Fibroblast of mammary gland (primary cell): ENCODE measurements around the gene GAS6.

Experiments
- DNase-seq: peaks from one replicate; pipeline ENCODE4 v3.0.0-alpha.2; 2010; ENCODE audit warnings: low read depth
- H3K4me3 ChIP-seq: 2 replicates; pipeline ENCODE4 v1.5.1; 2011; ENCODE audit warnings: low read depth, mild to moderate bottlenecking, low read length, moderate library complexity; ENCODE audit not compliant: control insufficient read depth
- CTCF ChIP-seq: conservative IDR thresholded peaks from 2 replicates; pipeline ENCODE4 v1.5.1; 2011; ENCODE audit warnings: low read depth, low read length, inconsistent platforms; ENCODE audit not compliant: control insufficient read depth, insufficient read depth

The GAS6 gene

GRCh38 chr13:113888701-113889330, 24.9 kb upstream of the GAS6 start:
- no peak for TF ChIP-seq CTCF
- no peak overlapping the region for H3K4me3 ChIP-seq
- no peak for DNase-seq

DNA sequence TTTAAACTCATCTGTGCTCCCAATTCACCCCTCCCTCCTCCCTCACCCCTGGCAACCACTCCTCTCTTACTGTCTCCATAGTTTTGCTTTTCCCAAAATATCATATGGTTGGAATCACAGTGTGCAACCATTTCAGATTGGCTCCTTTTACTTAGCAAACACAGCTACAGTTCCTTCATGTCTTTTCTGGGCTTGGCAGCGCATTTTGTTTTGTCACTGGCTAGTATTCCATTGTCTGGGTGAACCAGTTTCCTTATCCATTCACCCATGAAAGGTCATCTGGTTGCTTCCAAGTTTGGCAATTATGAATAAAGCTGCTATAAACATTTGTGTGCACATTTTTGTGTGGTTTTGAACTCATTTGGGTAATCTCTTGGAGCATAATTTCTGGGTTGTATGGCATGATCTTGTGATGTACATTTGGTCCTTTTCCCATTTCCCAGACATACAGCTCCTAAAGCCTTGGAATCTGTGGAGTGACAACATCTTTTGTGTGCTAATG, 23.9 kb upstream of the GAS6 start:
- no peak for TF ChIP-seq CTCF
- no peak overlapping the region for H3K4me3 ChIP-seq
- DNase-seq, result no peak

DNA sequence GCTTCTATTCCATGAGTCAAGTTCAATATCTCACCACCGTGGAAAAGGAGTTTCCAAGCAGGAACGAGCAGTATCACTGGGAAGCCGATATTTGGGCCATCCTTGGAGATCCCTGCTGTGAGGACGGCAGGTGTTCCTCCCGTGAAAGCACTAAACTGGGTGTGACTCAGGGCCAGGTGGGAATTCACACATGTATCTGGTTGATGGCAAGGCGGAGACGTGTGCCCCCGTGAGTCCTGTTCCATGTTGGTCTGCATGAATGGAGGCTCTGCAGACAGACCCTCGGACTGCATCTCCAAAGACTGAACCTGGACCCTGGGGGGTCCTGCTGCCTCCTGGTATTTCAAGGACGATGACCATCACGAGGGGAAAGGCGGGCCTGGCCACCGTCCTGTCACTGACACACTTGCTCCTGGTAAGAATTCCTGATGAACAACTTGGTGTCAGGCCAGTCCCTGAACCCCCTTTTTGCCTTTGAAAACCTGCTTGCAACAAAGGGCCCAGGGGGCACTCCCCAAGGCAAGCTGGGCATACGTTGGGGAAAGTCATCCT, 22.8 kb upstream of the GAS6 start:
- TF ChIP-seq CTCF, result no peak
- no peak overlapping the region for H3K4me3 ChIP-seq
- no peak for DNase-seq

- no peak for DNase-seq
- TF ChIP-seq CTCF, result no peak
- H3K4me3 ChIP-seq, result no peak overlapping the region
Observed at GRCh38 chr13:113884821-113885220, 20.9 kb upstream of the GAS6 start.

DNA sequence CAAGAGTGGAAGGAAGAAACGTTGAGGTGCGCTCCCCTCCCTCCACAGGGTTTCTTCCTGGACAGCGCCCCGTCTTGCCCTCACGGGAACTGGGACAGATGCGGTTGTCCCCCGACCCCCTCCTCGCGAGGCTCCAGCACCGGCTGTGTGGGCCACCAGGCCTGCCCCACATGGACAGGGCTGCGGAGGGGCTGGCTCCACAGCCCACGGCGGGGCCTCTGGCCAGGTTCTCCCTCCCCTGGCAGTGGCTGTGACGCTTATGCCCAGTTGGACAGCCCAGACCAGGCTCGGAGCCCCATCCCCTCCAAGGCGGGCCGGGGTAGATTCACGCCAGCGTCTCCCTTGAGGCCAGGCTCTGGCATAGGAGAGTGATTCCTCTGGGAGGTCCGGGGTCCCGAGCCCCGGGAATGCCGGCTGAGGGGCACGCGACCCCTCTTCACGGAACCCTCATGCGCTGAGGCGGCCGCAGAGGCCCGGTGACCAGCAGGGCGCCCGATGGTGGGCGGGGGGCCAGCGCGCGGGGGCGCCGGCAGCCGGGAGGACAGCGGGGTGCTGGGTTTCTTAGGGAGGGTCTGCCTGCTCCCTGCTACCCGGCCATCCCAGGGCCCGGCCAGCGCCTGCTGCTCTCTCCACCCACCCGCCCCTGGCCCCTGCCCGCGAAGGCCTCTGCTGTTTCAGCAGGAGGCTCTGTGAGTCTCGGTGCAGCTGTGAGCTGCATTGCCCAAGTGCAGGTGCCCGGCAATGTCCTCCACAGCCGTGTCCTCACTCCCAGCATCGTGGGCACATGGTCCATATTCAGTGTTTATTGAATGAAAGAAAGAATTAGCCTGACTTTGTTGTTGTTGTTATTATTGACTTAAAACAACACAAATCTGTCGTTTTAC, 20.3 kb upstream of the GAS6 start:
- TF ChIP-seq CTCF, result no peak
- DNase-seq, result no peak
- no peak overlapping the region for H3K4me3 ChIP-seq

DNA sequence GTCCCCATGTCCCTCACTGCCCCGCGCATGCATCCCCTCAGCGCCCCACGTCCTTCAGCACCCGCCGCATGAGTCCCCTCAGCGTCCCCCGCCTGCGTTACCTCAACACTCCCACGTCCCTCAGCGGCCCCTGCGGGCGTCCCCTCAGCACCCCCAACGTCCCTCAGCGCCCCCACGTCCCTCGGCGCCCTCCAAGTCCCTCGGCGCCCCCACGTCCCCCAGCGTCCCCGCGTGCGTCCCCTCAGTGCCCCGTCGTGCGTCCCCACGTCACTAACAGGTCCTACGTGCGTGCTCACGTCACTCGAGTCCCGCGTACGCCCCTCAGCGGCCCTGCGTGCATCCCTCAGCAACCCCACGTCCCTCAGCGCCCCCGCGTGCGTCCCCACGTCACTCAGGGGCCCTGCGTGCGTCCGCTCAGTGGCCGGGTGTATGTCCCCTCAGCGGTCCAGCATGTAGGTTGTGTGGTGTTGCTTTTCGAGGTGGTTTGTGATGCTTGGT, 19.5 kb upstream of the GAS6 start:
- no peak overlapping the region for H3K4me3 ChIP-seq
- DNase-seq, result no peak
- no peak for TF ChIP-seq CTCF
